GM18951 (cell line): Measurements from ENCODE around the gene G3BP1.
A peak's percentile ranks its signal among the peaks of the same experiment; 100 is the strongest.
"Not testable (repeated sequence)": the region's sequence is repeated elsewhere in the genome, so short reads cannot be mapped to it uniquely, and the experiment has no call there.

ENCODE experiments used
- POLR2A ChIP-seq: IDR thresholded peaks from 4 replicates; pipeline ENCODE4 v1.6.1; 2011; ENCODE audit warnings: mild to moderate bottlenecking; ENCODE audit not compliant: insufficient read length, insufficient read depth; ENCODE audit errors: extremely low read depth
- in situ Hi-C: fragments of 300-500 bp; cut with MboI; formaldehyde crosslinking; loops from one replicate; pipeline ENCODE4 v1.12.0; 2022; ENCODE audit warnings: low sequenced_read_pairs, mixed read lengths, inconsistent platforms; ENCODE audit not compliant: unreplicated experiment

The G3BP1 gene

DNA sequence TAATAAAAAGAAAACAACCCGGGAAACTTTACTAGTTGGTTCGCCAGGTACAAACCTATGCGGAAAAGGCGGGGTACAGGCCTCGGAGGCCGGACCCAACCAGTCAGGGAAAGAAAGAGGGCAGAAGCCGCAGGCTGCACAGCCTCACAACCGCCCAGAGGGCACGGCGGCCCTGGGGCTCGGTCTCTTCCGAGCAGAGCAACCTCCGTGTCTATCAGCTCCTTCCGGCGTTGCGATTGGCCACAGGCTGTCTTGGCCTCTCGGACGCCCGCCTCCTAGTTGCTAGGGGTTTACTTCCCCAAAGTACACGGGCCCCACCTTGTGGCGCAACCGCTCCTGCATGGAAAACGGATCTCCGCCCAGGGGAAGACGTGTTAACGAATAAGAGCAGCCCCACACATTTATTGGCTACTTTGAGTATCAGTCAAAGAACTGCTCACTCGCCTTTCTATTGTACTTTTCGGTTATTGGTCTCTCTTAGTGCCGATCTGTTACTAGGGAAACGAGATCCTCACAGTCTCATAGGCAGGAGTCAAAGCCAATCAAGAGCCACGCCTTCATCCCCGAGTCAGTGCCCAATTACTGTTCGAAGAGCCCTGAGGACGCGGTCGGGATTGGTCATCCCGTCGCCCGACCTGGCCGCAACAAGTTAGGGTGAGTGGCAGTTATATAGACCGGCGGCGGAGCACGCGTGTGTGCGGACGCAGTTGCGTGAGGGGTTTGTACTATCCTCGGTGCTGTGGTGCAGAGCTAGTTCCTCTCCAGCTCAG is at the start of gene G3BP1:
TSS of gene G3BP1 (plus strand) at position 696 of the 770 bp plus-strand sequence. CDS start 14,667 bp downstream, outside the sequence.
- TF ChIP-seq POLR2A = peak; percentile 98
- in situ Hi-C loops = no loop called here

DNA sequence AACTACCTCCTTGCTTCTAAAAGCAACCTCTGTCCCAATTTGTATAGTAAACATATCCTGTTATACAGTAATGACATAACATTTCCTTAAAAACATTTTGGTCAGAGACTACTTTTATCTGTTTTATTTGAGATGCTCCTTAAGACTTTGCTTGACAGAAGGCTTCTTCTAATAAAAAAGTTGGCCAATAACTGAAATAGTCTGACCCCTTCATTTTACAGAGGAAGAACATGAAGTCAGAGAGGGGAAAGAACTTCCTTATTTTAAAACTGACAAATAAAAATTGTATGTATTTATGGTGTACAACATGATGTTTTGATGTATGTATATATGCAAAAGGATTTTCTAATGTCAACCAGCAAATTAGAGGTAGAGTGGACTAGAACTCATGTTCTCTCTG is 49.2 kb upstream of the G3BP1 start:
- in situ Hi-C loops = no loop called here
- TF ChIP-seq POLR2A = no peak

DNA sequence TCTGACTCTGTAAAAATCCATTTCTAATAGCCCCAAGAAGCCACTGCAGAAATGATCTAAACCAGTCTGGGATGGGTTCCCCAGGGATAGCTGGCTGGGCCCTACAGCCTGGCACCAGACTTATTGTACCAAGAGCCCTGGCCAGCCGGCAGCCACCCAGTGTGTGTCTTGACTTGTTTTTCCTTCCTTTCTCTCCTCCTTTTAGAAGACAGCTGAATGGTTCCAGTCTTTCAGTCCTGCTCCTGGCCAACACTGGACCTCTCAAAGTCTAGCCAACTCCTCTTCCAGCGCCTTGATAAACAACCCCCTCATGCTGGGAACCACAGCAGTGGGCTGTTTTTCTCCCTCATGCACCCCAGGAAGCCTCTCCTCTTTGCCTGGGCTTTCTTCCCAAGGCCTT is 47.4 kb upstream of the G3BP1 start:
- in situ Hi-C loops = no loop called here
- no peak for TF ChIP-seq POLR2A

DNA sequence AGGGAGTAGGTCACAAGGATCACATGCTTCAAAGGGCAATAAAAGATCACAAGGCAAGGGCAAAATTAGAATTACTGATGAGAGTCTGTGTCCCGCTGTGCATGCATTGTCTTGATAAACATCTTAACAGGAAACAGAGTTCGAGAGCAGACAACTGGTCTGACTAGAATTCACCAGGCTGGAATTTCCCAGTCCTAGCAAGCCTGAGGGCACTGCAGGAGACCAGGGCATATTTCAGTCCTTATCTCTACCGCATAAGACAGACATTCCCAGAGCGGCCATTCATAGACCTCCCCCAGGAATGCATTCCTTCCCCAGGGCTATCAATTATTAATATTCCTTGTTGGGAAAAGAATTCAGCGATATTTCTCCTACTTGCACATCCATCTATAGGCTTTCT is 42.2 kb upstream of the G3BP1 start:
- in situ Hi-C loops = not testable (repeated sequence)

DNA sequence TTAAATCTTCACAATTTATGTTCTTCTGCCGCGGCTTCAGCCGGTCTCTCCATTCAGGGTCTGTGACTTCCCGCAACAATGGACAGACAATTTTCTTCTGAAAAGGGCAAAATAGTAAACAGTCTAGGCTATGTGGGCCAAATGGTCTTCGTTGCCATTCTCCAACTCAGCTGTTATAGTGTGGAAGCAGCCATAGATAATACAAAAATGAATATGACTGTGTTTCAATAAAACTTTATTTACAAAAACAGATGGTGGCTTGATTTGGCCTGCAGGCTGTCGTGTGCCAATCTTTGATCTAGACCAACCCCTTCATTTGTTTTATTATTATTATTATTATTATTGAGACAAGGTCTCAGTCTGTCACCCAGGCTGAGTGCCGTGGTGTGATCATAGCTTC is 41.4 kb upstream of the G3BP1 start:
- in situ Hi-C loops = no loop called here
- TF ChIP-seq POLR2A = no peak

DNA sequence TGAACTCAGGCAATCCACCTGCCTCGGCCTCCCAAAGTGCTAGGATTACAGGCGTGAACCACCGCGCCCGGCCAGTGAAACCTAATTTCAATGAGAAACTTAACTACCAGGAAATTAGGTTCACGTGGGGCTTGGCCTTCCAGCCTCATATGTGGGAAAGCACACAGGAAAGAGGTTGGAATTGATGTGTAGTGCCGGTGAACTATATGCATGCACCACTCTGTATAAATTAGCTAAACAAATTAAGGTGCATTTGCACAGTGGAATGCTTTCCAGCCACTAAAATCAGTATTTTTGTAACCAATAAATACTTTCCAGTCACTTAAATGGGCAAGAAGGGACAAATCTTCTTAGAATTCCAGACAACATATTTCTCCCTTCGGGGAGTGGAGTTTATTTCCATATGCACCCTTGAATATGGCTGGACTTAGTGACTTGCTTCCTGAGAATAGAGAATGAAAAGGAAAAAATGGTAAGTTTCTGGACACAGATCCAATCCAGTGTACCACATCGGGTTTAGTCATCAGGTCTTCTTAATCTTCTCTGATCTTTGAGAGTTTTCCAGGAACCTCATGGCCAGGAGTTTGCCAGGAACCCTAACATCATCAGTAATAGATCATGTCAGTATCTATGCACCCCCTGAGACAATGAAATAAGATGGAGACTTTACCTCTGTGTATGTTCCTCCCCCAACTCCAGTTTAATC is 38.2 kb upstream of the G3BP1 start:
- in situ Hi-C loops = no loop called here
- TF ChIP-seq POLR2A = no peak

DNA sequence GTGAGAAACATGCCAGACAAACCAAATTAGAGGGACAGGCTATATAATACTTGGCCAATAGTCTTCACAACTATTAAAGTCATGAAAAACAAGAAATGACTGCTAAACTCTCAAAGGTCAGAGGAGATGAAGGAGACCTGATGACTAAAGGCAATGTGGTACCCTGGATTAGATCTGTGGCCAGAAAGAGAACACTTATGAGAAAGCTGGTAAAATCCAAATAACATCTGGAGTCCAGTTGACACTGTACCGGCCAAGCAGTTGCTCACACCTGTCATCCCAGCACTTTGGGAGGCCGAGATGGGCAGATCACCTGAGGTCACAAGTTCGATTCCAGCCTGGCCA is 37.7 kb upstream of the G3BP1 start:
- TF ChIP-seq POLR2A = no peak
- in situ Hi-C loops = no loop called here

DNA sequence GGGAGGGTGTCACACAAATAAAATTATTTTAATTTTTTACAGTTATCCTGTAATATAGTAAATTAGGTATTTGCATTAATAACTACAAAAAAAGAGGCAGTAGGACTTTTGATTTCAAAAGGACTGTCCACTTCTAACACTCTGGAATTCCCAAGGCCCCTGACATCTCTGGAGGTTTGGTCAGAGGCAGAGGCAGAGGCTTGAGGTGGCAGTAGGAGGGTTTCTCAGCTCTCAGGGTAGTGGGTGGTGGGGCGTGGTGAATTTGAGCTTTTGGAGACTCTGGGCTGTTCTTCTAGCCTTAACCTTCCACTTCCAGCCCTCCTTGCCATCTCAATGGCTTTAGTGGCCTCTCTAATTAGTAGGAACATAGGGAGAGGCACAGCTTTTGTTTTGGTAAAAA is 36.1 kb upstream of the G3BP1 start:
- in situ Hi-C loops = no loop called here
- TF ChIP-seq POLR2A = no peak

DNA sequence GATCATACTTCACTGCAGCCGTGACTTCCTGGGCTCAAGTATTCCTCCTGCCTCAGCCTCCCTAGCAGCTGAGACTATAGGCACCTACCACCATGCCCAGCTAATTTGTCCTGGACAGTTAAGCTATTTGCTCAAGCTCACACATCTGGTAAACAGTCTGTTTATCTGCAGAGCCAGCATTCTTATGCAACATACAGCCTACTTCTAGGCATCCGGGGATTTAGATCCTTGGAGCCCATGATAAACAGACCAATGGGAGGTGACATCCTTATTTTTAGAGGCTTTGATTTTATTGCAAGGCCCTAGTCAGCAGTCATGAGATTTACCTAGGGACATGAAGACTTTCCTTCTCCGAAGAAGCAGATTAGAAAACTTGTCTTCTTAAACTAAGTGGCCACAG is 34.3 kb upstream of the G3BP1 start:
- no peak for TF ChIP-seq POLR2A
- in situ Hi-C loops = no loop called here

DNA sequence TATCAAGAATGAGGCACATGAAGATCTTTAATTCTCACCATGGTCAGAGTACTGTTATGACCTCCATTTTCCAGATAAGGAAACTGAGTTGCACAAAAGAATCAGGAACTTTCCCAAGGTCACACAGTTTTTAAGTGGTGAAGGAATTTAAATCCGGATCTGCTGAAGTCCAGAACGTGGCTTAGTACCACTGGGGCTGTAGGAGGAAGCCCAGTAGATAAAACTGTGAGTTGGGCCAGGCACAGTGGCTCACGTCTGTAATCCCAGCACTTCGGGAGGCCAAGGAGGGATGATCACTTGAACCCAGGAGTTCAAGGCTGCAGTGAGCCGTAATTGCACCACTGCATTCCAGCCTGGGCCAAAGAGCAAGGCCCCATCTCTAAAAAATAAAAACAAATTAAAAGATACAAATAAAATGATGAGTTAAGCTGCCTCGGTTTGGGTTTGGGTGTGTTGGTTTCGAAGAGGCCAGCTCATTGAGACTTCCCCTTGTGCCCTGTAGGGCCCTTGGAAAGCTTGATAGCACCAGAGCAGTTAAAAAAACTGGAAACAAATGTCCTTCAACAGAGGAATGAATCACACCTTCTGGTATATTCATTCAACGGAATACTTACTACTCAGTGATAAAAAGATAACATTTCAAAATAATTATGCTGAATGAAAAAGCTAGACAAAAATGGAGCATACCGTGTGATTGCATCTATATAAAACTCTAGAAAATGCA is 33.5 kb upstream of the G3BP1 start:
- no peak for TF ChIP-seq POLR2A
- in situ Hi-C loops = no loop called here

DNA sequence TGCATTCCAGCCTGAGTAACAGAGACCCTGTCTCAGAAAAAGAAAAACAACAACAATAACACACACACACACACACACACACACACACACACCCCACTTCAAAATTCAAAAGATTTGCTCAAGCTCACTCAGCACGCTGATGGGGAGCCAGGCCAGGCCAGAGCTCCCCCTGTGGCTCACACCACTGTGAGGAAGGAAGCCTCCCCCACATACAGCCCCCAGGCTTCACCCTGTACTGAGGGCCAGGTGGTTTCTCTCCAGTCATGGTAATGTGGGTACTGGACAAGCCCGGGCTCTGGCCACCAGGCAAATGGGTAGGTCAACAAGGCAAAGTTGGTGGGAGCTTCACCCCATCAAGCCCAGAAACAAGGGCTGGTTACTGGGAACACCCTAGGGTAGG is 32.4 kb upstream of the G3BP1 start:
- in situ Hi-C loops = no loop called here
- no peak for TF ChIP-seq POLR2A

DNA sequence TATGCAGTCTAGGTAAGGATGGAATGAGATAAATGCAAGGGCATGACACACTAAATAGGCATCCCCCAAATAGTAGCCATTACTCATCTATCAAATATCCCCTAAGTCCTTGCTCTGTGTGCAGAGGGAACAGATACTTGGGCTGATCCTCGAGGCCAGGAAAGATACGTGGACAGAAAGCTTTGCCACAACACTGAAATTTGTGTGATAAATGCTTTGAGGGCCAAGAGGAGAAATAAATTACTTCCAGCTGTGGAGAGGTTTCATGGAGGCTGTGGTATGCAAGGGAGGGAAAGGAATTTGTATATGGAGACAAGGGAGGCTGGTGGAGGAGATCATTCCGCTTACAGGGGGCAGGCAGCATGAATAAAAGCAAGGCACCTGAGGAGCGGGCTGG is 31.8 kb upstream of the G3BP1 start:
- no peak for TF ChIP-seq POLR2A
- in situ Hi-C loops = no loop called here

DNA sequence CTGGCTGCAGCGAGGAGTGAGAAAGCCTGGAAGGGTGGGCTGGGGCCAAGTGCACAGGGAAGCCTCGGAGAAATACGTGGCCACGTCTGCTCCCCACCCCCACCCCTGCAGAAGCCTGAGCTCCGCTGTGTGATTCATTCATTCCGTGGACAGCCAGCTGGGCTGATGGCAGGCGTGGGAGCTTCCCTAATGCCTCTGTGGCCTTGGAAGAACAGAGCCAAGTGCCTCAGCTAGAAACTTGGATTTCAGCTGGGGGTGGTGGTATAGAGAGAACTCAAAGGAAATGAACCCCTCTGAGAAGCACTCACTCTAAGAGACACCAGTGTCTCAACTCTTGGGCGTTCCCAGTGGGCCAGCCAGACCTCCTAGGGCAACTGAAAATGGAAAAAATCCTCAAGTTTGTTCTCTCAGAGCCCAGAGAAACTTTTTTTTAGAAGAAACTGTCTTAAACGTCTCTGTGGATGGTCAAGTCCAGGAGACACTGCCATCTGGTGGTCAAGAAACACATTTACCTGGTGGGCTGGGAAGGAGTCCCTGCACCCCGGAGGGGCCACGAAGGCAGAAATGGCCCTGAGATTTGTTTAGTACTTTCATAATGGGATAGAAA is 31.3 kb upstream of the G3BP1 start:
- in situ Hi-C loops = no loop called here

More for the DNA sequence above, 31.3 kb upstream of the G3BP1 start:
- no peak for TF ChIP-seq POLR2A
